Measurements from ENCODE around the gene VPS33A.
"Not testable (repeated sequence)": the region's sequence is repeated elsewhere in the genome, so short reads cannot be mapped to it uniquely, and the experiment has no call there.

Gene VPS33A

GRCh38 chr12:122297494-122297893 lies 31.2 kb upstream of the VPS33A start:
- Histone ChIP-seq H3K4me1 (ENCODE audit: control insufficient read depth, insufficient read depth, low read length) (no peaks in the 10 kb centered on the region), H3K4me3 (ENCODE audit: insufficient read depth, low read depth, low read length) (no peak overlapping the region), H3K27ac (ENCODE audit: insufficient read depth, low read depth, low read length, poor library complexity, severe bottlenecking) (no peak overlapping the region), H3K36me3 (ENCODE audit: control insufficient read depth, insufficient read depth, low read length) (no peaks in the 10 kb centered on the region), H3K9me3 (ENCODE audit: control insufficient read depth, low read length) (no peaks in the 10 kb centered on the region), H3K27me3 (ENCODE audit: control insufficient read depth, insufficient read depth, low read length, poor library complexity, severe bottlenecking) (no peaks in the 10 kb centered on the region)
- 95 to 97% methylated on average over 9 of the region's 9 CpGs for WGBS, 2 experiments

DNA sequence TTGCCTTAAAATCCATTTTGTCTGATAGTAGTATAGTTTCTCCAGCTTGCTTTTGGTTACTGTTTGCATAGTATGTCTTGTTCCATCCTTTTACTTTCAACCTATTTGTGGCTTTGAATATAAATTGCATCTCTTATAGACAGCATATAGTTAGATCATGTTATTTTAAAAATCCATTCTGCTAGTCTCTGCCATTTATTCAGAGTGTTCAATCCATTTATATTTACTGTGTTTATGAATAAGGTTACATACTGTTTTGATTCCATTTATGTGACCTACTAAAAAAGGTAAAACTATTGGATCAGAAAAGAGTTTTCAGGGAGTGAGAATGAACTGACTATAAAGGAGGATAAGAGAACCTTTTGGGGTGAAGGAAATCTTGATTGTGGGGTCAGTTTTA lies 29.6 kb upstream of the VPS33A start:
- H3K36me3 ChIP-seq (ENCODE audit: control insufficient read depth, insufficient read depth, low read length): no peaks in the 10 kb centered on the region
- no peak overlapping the region for H3K4me3 ChIP-seq (ENCODE audit: insufficient read depth, low read depth, low read length)
- no peak overlapping the region for H3K27ac ChIP-seq (ENCODE audit: insufficient read depth, low read depth, low read length, poor library complexity, severe bottlenecking)
- no peaks in the 10 kb centered on the region for H3K9me3 ChIP-seq (ENCODE audit: control insufficient read depth, low read length)
- H3K27me3 ChIP-seq (ENCODE audit: control insufficient read depth, insufficient read depth, low read length, poor library complexity, severe bottlenecking): no peaks in the 10 kb centered on the region
- no peaks in the 10 kb centered on the region for H3K4me1 ChIP-seq (ENCODE audit: control insufficient read depth, insufficient read depth, low read length)

GRCh38 chr12:122293081-122293480 lies 26.8 kb upstream of the VPS33A start:
- Histone ChIP-seq H3K27me3 (ENCODE audit: control insufficient read depth, insufficient read depth, low read length, poor library complexity, severe bottlenecking) (no peaks in the 10 kb centered on the region), H3K27ac (ENCODE audit: insufficient read depth, low read depth, low read length, poor library complexity, severe bottlenecking) (no peak overlapping the region), H3K9me3 (ENCODE audit: control insufficient read depth, low read length) (no peaks in the 10 kb centered on the region), H3K36me3 (ENCODE audit: control insufficient read depth, insufficient read depth, low read length) (no peaks in the 10 kb centered on the region), H3K4me3 (ENCODE audit: insufficient read depth, low read depth, low read length) (no peak overlapping the region), H3K4me1 (ENCODE audit: control insufficient read depth, insufficient read depth, low read length) (no peaks in the 10 kb centered on the region)
- WGBS, 2 experiments: 93 to 95% methylated on average over 3 of the region's 3 CpGs

GRCh38 chr12:122291431-122291830 lies 25.1 kb upstream of the VPS33A start:
- Histone ChIP-seq H3K36me3 (ENCODE audit: control insufficient read depth, insufficient read depth, low read length) (no peaks in the 10 kb centered on the region), H3K4me3 (ENCODE audit: insufficient read depth, low read depth, low read length) (no peak overlapping the region), H3K27ac (ENCODE audit: insufficient read depth, low read depth, low read length, poor library complexity, severe bottlenecking) (no peak overlapping the region), H3K27me3 (ENCODE audit: control insufficient read depth, insufficient read depth, low read length, poor library complexity, severe bottlenecking) (no peaks in the 10 kb centered on the region), H3K9me3 (ENCODE audit: control insufficient read depth, low read length) (no peaks in the 10 kb centered on the region), H3K4me1 (ENCODE audit: control insufficient read depth, insufficient read depth, low read length) (no peaks in the 10 kb centered on the region)
- WGBS, 2 experiments: 93 to 96% methylated on average over 6 to 7 of the region's 8 CpGs

- Histone ChIP-seq H3K4me1 (ENCODE audit: control insufficient read depth, insufficient read depth, low read length) (no peaks in the 10 kb centered on the region), H3K27ac (ENCODE audit: insufficient read depth, low read depth, low read length, poor library complexity, severe bottlenecking) (no peak overlapping the region), H3K9me3 (ENCODE audit: control insufficient read depth, low read length) (no peaks in the 10 kb centered on the region), H3K4me3 (ENCODE audit: insufficient read depth, low read depth, low read length) (no peak overlapping the region), H3K36me3 (ENCODE audit: control insufficient read depth, insufficient read depth, low read length) (no peaks in the 10 kb centered on the region), H3K27me3 (ENCODE audit: control insufficient read depth, insufficient read depth, low read length, poor library complexity, severe bottlenecking) (no peaks in the 10 kb centered on the region)
- 93 to 96% methylated on average over 4 to 5 of the region's 5 CpGs for WGBS, 2 experiments
These were observed 17.4 kb upstream of the VPS33A start for GRCh38 chr12:122283680-122284079.

- no peaks in the 10 kb centered on the region for H3K4me1 ChIP-seq (ENCODE audit: control insufficient read depth, insufficient read depth, low read length)
- no peak overlapping the region for H3K4me3 ChIP-seq (ENCODE audit: insufficient read depth, low read depth, low read length)
- no peak overlapping the region for H3K27ac ChIP-seq (ENCODE audit: insufficient read depth, low read depth, low read length, poor library complexity, severe bottlenecking)
- 73 to 75% methylated on average over 4 of the region's 4 CpGs for WGBS, 2 experiments
- H3K9me3 ChIP-seq (ENCODE audit: control insufficient read depth, low read length): no peaks in the 10 kb centered on the region
- H3K27me3 ChIP-seq (ENCODE audit: control insufficient read depth, insufficient read depth, low read length, poor library complexity, severe bottlenecking): no peaks in the 10 kb centered on the region
- H3K36me3 ChIP-seq (ENCODE audit: control insufficient read depth, insufficient read depth, low read length): peaks cover 4% of the 10 kb centered on the region
These were observed 15.8 kb upstream of the VPS33A start for GRCh38 chr12:122282061-122282460.

- H3K27me3 ChIP-seq (ENCODE audit: control insufficient read depth, insufficient read depth, low read length, poor library complexity, severe bottlenecking): no peaks in the 10 kb centered on the region
- WGBS, 2 experiments: 89 to 94% methylated on average over 5 to 7 of the region's 7 CpGs
- no peaks in the 10 kb centered on the region for H3K9me3 ChIP-seq (ENCODE audit: control insufficient read depth, low read length)
- H3K36me3 ChIP-seq (ENCODE audit: control insufficient read depth, insufficient read depth, low read length): peaks cover 4% of the 10 kb centered on the region
- no peaks in the 10 kb centered on the region for H3K4me1 ChIP-seq (ENCODE audit: control insufficient read depth, insufficient read depth, low read length)
- no peak overlapping the region for H3K27ac ChIP-seq (ENCODE audit: insufficient read depth, low read depth, low read length, poor library complexity, severe bottlenecking)
- H3K4me3 ChIP-seq (ENCODE audit: insufficient read depth, low read depth, low read length): no peak overlapping the region
These were observed 9.9 kb upstream of the VPS33A start for GRCh38 chr12:122276242-122276641.

DNA sequence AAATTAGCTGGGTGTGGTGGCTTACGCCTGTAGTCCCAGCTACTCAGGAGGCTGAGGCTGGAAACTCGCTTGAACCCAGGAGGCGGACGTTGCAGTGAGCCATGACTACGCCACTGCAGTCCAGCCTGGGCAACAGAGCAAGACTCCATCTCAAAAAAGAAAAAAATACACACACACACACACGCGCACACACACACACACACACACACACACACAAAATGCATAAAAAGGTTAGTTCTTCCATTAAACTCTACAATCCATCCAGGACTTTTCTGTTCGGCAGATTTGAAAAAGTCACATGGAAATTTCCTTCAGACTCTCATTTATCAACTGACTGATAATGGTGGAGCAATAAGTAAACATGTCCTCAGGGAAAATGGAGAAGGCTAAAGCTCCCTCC lies 9.2 kb upstream of the VPS33A start:
- Histone ChIP-seq H3K27me3 (ENCODE audit: control insufficient read depth, insufficient read depth, low read length, poor library complexity, severe bottlenecking) (no peaks in the 10 kb centered on the region), H3K4me3 (ENCODE audit: insufficient read depth, low read depth, low read length) (no peak overlapping the region), H3K9me3 (ENCODE audit: control insufficient read depth, low read length) (no peaks in the 10 kb centered on the region), H3K4me1 (ENCODE audit: control insufficient read depth, insufficient read depth, low read length) (no peaks in the 10 kb centered on the region), H3K36me3 (ENCODE audit: control insufficient read depth, insufficient read depth, low read length) (peaks cover 4% of the 10 kb centered on the region), H3K27ac (ENCODE audit: insufficient read depth, low read depth, low read length, poor library complexity, severe bottlenecking) (no peak overlapping the region)
- WGBS, 2 experiments: 74 to 78% methylated on average over 8 of the region's 8 CpGs

GRCh38 chr12:122265886-122266229 lies 436 bp downstream of the VPS33A start:
- H3K36me3 ChIP-seq (ENCODE audit: control insufficient read depth, insufficient read depth, low read length): peaks cover 8% of the 10 kb centered on the region
- WGBS, 2 experiments: 1 to 2% methylated on average over 17 of the region's 17 CpGs
- no peaks in the 10 kb centered on the region for H3K27me3 ChIP-seq (ENCODE audit: control insufficient read depth, insufficient read depth, low read length, poor library complexity, severe bottlenecking)
- no peaks in the 10 kb centered on the region for H3K9me3 ChIP-seq (ENCODE audit: control insufficient read depth, low read length)
- H3K4me3 ChIP-seq (ENCODE audit: insufficient read depth, low read depth, low read length): peak overlapping the region; percentile 92
- peak overlapping the region; percentile 94 for H3K27ac ChIP-seq (ENCODE audit: insufficient read depth, low read depth, low read length, poor library complexity, severe bottlenecking)
- H3K4me1 ChIP-seq (ENCODE audit: control insufficient read depth, insufficient read depth, low read length): peaks cover 7% of the 10 kb centered on the region

DNA sequence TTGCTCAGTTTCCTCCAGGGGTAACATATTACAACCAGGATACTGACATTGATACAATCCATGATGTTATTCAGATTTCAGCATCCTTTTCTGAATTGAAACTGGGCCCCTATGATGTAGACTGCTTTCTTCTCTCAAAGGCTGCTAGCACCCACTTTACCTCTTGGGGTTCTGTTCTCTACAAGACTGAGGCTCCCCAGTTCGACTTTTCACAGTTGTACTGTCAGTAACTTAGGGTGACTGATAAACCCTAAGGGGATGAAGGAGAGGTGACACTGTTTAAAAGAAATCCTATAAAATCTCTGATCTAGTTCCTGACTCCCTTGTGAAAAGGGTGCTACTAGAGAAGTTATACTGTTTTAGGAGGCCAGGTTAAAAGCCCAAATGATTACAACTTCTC lies 818 bp downstream of the VPS33A start:
- Histone ChIP-seq H3K27ac (ENCODE audit: insufficient read depth, low read depth, low read length, poor library complexity, severe bottlenecking) (no peak overlapping the region), H3K4me3 (ENCODE audit: insufficient read depth, low read depth, low read length) (peak overlapping the region; percentile 92), H3K36me3 (ENCODE audit: control insufficient read depth, insufficient read depth, low read length) (peaks cover 8% of the 10 kb centered on the region), H3K27me3 (ENCODE audit: control insufficient read depth, insufficient read depth, low read length, poor library complexity, severe bottlenecking) (no peaks in the 10 kb centered on the region), H3K9me3 (ENCODE audit: control insufficient read depth, low read length) (no peaks in the 10 kb centered on the region), H3K4me1 (ENCODE audit: control insufficient read depth, insufficient read depth, low read length) (peaks cover 7% of the 10 kb centered on the region)
- WGBS, 2 experiments: 64 to 80% methylated on average over 1 of the region's 1 CpG

DNA sequence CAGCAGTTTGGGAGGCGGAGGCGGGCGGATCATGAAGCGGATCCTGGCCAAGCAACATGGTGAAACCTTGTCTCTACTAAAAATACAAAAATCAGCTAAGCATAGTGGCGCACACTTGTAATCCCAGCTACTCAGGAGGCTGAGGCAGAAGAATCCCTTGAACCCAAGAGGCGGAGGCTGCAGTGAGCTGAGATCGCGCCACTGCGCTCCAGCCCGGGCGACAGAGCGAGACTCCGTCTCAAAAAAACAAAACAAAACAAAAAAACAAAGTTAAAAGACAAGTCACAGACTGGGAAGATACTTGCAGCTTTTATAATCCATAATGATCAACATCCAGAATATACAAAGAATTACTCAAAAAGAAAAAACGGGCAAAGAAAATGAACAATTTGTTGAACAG lies 5.6 kb downstream of the VPS33A start:
- not testable (repeated sequence) for H3K4me1 ChIP-seq (ENCODE audit: control insufficient read depth, insufficient read depth, low read length); H3K27ac ChIP-seq (ENCODE audit: insufficient read depth, low read depth, low read length, poor library complexity, severe bottlenecking); H3K4me3 ChIP-seq (ENCODE audit: insufficient read depth, low read depth, low read length); H3K36me3 ChIP-seq (ENCODE audit: control insufficient read depth, insufficient read depth, low read length); H3K9me3 ChIP-seq (ENCODE audit: control insufficient read depth, low read length); H3K27me3 ChIP-seq (ENCODE audit: control insufficient read depth, insufficient read depth, low read length, poor library complexity, severe bottlenecking)
- 96 to 97% methylated on average over 13 of the region's 14 CpGs for WGBS, 2 experiments

Measured in ectodermal cell (in vitro differentiated cells).